NB4 (cell line): ENCODE data around the gene SLC25A51.

Source experiments
- DNase-seq: peaks from one replicate; pipeline ENCODE4 v3.0.0; 2010; ENCODE audit warnings: low read depth
- H3K4me3 ChIP-seq: one replicate; pipeline ENCODE4 v1.5.1; 2011; ENCODE audit warnings: mild to moderate bottlenecking, low read depth, low read length, moderate library complexity
- CTCF ChIP-seq: IDR thresholded peaks from one replicate; pipeline ENCODE4 v1.5.1; 2012; ENCODE audit warnings: low read depth, low read length
- MAX ChIP-seq: IDR thresholded peaks from 2 replicates; pipeline ENCODE4 v1.6.1; 2011; ENCODE audit warnings: low read depth, low read length
- MYC ChIP-seq: IDR thresholded peaks from 2 replicates; pipeline ENCODE4 v1.6.1; 2011; ENCODE audit warnings: low read depth, low read length
- POLR2A ChIP-seq: IDR thresholded peaks from 2 replicates; pipeline ENCODE4 v1.6.1; 2011; ENCODE audit warnings: mild to moderate bottlenecking; ENCODE audit not compliant: insufficient read length; ENCODE audit errors: extremely low read depth

The SLC25A51 gene

GRCh38 chr9:37916471-37917312, 12.8 kb upstream of the SLC25A51 start:
- DNase-seq, result no peak
- TF ChIP-seq MYC (no peak), MAX (no peak), POLR2A (no peak), CTCF (no peak)

GRCh38 chr9:37915911-37916470, 12.1 kb upstream of the SLC25A51 start:
- DNase-seq, result no peak
- no peak for TF ChIP-seq CTCF
- no peak for TF ChIP-seq POLR2A
- no peak for TF ChIP-seq MAX
- TF ChIP-seq MYC, result no peak
- no peak overlapping the region for H3K4me3 ChIP-seq

More at GRCh38 chr9:37916471-37917312, 12.8 kb upstream of the SLC25A51 start:
- H3K4me3 ChIP-seq, result no peak overlapping the region

- H3K4me3 ChIP-seq, result no peak overlapping the region
- no peak for TF ChIP-seq MAX
- TF ChIP-seq POLR2A, result no peak
- TF ChIP-seq CTCF, result no peak
- no peak for TF ChIP-seq MYC
- no peak for DNase-seq
Observed at GRCh38 chr9:37914701-37915358, 10.9 kb upstream of the SLC25A51 start.

- DNase-seq, result no peak
- TF ChIP-seq POLR2A (no peak), MYC (no peak), CTCF (no peak), MAX (no peak)
- no peak overlapping the region for H3K4me3 ChIP-seq
Observed at GRCh38 chr9:37914154-37914551, 10.2 kb upstream of the SLC25A51 start.

- DNase-seq, result peak; percentile 85
- TF ChIP-seq MYC (no peak), POLR2A (no peak), MAX (peak; percentile 47), CTCF (peak; percentile 78)
Observed at GRCh38 chr9:37913480-37914153, 9.7 kb upstream of the SLC25A51 start.

More at GRCh38 chr9:37913480-37914153, 9.7 kb upstream of the SLC25A51 start:
- no peak overlapping the region for H3K4me3 ChIP-seq
